H1 (cell line): ENCODE data around the gene RPS6KB2. TPM values are rescaled to one million over a fixed set of nuclear protein-coding genes. Genes with fewer than 3 reads are reported as not detected.

ENCODE experiments used
- CTCF ChIA-PET: fragments of 300-600 bp; sonication (Branson Sonifier 250); formaldehyde crosslinking; loops from one replicate; lab custom pipeline; 2021; ENCODE audit not compliant: partially characterized antibody; lab: Charles Lee
- POLR2A ChIA-PET: fragments of 300-600 bp; sonication (Branson Sonifier 250); formaldehyde crosslinking; loops from one replicate; lab custom pipeline; 2021; ENCODE audit warnings: inconsistent platforms; ENCODE audit not compliant: partially characterized antibody; lab: Charles Lee
- DNase-seq, 2 experiments: peaks; one replicate each; pipeline versions ENCODE4 v3.0.0 to v3.0.0-alpha.2; 2010 to 2022; ENCODE audit warnings: low spot score in 2 of 2, low read depth in 1 of 2, mixed read lengths in 1 of 2
- FAIRE-seq: peaks from 2 replicates; lab custom pipeline; 2011; peaks lifted over from hg19 to GRCh38; lab: Jason Lieb, UNC
- H2AFZ ChIP-seq: 2 replicates; pipeline ENCODE4 v1.8.1; 2012; ENCODE audit warnings: low read length, inconsistent platforms
- H2AK5ac ChIP-seq: 2 replicates; pipeline ENCODE4 v1.6.1; 2013; ENCODE audit warnings: low read depth, low read length
- H2BK120ac ChIP-seq: replicated peaks from 2 replicates; pipeline ENCODE3; 2013; ENCODE audit warnings: low read depth, low read length, inconsistent platforms
- H2BK12ac ChIP-seq: 2 replicates; pipeline ENCODE4 v1.6.1; 2013; ENCODE audit warnings: low read depth, low read length
- H2BK15ac ChIP-seq: 2 replicates; pipeline ENCODE4 v1.6.1; 2013; ENCODE audit warnings: low read length
- H2BK20ac ChIP-seq: 2 replicates; pipeline ENCODE4 v1.6.1; 2013; ENCODE audit warnings: low read length
- H2BK5ac ChIP-seq: 2 replicates; pipeline ENCODE4 v1.6.1; 2013; ENCODE audit warnings: low read depth, low read length
- H3K14ac ChIP-seq: 2 replicates; pipeline ENCODE4 v1.6.1; 2013; ENCODE audit warnings: inconsistent platforms; ENCODE audit not compliant: insufficient read length
- H3K18ac ChIP-seq: 2 replicates; pipeline ENCODE4 v1.6.1; 2013; ENCODE audit warnings: low read length; ENCODE audit errors: extremely low read depth
- H3K23ac ChIP-seq: 2 replicates; pipeline ENCODE4 v1.6.1; 2013; ENCODE audit warnings: inconsistent platforms; ENCODE audit not compliant: insufficient read length
- H3K23me2 ChIP-seq: 2 replicates; pipeline ENCODE4 v1.6.1; 2013; ENCODE audit warnings: low read depth, low read length
- H3K27ac ChIP-seq: 2 replicates; pipeline ENCODE4 v1.6.1; 2011; ENCODE audit warnings: low read depth, low read length, inconsistent platforms
- H3K27me3 ChIP-seq, 4 experiments: replicated peaks in 1 of 4; 1 replicate in 1 of 4; 2 replicates in 3 of 4; pipeline versions ENCODE4 v1.6.1 to v1.8.1; 2011 to 2013; ENCODE audit warnings: low read length in 3 of 4, mild to moderate bottlenecking in 3 of 4, inconsistent platforms in 2 of 4, mixed read lengths in 2 of 4, moderate library complexity in 1 of 4; ENCODE audit not compliant: control insufficient read depth in 3 of 4, insufficient read depth in 3 of 4; ENCODE audit errors: extremely low read depth in 1 of 4
- H3K36me3 ChIP-seq, 4 experiments: 2 replicates each; pipeline versions ENCODE4 v1.6.1 to v1.8.1; 2011 to 2013; ENCODE audit warnings: mild to moderate bottlenecking in 4 of 4, low read length in 3 of 4, moderate library complexity in 2 of 4, control low read depth in 1 of 4, inconsistent platforms in 1 of 4; ENCODE audit not compliant: insufficient read depth in 4 of 4, control insufficient read depth in 2 of 4
- H3K4ac ChIP-seq: replicated peaks from 2 replicates; pipeline ENCODE3; 2013; ENCODE audit warnings: low read length, low read depth, mixed read lengths, inconsistent platforms; ENCODE audit not compliant: insufficient read length
- H3K4me1 ChIP-seq, 4 experiments: replicated peaks in 1 of 4; 1 replicate in 1 of 4; 2 replicates in 3 of 4; pipeline versions ENCODE4 v1.6.1 to v1.8.1; 2011 to 2013; ENCODE audit warnings: low read length in 3 of 4, inconsistent platforms in 2 of 4, mixed read lengths in 1 of 4; ENCODE audit not compliant: insufficient read depth in 4 of 4, control insufficient read depth in 3 of 4
- H3K4me2 ChIP-seq, 2 experiments: 2 replicates each; pipeline versions ENCODE4 v1.6.1 to v1.8.1; 2011 to 2013; ENCODE audit warnings: low read depth in 2 of 2, low read length in 2 of 2, control low read depth in 1 of 2, inconsistent platforms in 1 of 2, mild to moderate bottlenecking in 1 of 2; ENCODE audit not compliant: insufficient read depth in 1 of 2
- H3K4me3 ChIP-seq, 4 experiments: fragments of 200-600, 300-600 bp in 1 of 4; sonication (generic), shearing (Covaris generic), sonication (Bioruptor Twin) in 1 of 4; 2 replicates each; pipeline versions ENCODE4 v1.5.1 to v1.8.1; 2011 to 2016; ENCODE audit warnings: low read length in 4 of 4, low read depth in 3 of 4, control low read depth in 2 of 4, inconsistent platforms in 2 of 4, mild to moderate bottlenecking in 2 of 4, mixed read lengths in 1 of 4, moderate library complexity in 1 of 4; ENCODE audit not compliant: insufficient read depth in 2 of 4; ENCODE audit errors: extremely low read depth in 1 of 4
- H3K56ac ChIP-seq: replicated peaks from 2 replicates; pipeline ENCODE3; 2013; ENCODE audit warnings: low read depth, mild to moderate bottlenecking, mixed read lengths, low read length, inconsistent platforms; ENCODE audit not compliant: insufficient read length
- H3K79me1 ChIP-seq: 2 replicates; pipeline ENCODE4 v1.6.1; 2013; ENCODE audit warnings: low read depth, low read length, control low read depth
- H3K79me2 ChIP-seq, 2 experiments: 2 replicates each; pipeline versions ENCODE4 v1.6.1 to v1.8.1; 2012 to 2013; ENCODE audit warnings: low read length in 2 of 2, mild to moderate bottlenecking in 2 of 2, inconsistent platforms in 1 of 2; ENCODE audit not compliant: insufficient read depth in 2 of 2, control insufficient read depth in 1 of 2
- H3K9ac ChIP-seq, 4 experiments: replicated peaks in 1 of 4; 1 replicate in 1 of 4; 2 replicates in 3 of 4; pipeline versions ENCODE4 v1.6.1 to v1.8.1; 2011 to 2013; ENCODE audit warnings: low read depth in 3 of 4, low read length in 3 of 4, control low read depth in 2 of 4, mild to moderate bottlenecking in 2 of 4, moderate library complexity in 2 of 4, inconsistent platforms in 1 of 4; ENCODE audit errors: extremely low read depth in 1 of 4
- H3K9me3 ChIP-seq, 2 experiments: 2 replicates each; pipeline versions ENCODE4 v1.6.1 to v1.8.1; 2012 to 2013; ENCODE audit warnings: mild to moderate bottlenecking in 2 of 2, moderate library complexity in 2 of 2, control low read depth in 1 of 2, inconsistent platforms in 1 of 2, low read depth in 1 of 2, low read length in 1 of 2, mixed read lengths in 1 of 2; ENCODE audit not compliant: insufficient read depth in 2 of 2
- H4K20me1 ChIP-seq, 2 experiments: replicated peaks in 1 of 2; 2 replicates each; pipeline versions ENCODE3 to v1.8.1; 2011 to 2013; ENCODE audit warnings: inconsistent platforms in 2 of 2, low read length in 2 of 2, mild to moderate bottlenecking in 1 of 2; ENCODE audit not compliant: insufficient read depth in 2 of 2, control insufficient read depth in 1 of 2
- H4K5ac ChIP-seq: 2 replicates; pipeline ENCODE4 v1.6.1; 2013; ENCODE audit warnings: low read length, low read depth, mixed read lengths, inconsistent platforms; ENCODE audit not compliant: insufficient read length
- H4K8ac ChIP-seq: 2 replicates; pipeline ENCODE4 v1.8.0; 2013; ENCODE audit warnings: mild to moderate bottlenecking, moderate library complexity, low read length, inconsistent platforms; ENCODE audit not compliant: insufficient read depth; ENCODE audit errors: extremely low read depth
- H4K91ac ChIP-seq: replicated peaks from 2 replicates; pipeline ENCODE3; 2013; ENCODE audit warnings: low read length, mixed read lengths, inconsistent platforms; ENCODE audit not compliant: insufficient read length
- CTBP2 ChIP-seq: IDR thresholded peaks from 2 replicates; pipeline ENCODE4 v1.7.0; 2011; ENCODE audit warnings: borderline replicate concordance, mild to moderate bottlenecking, moderate library complexity, mixed read lengths, low read length; ENCODE audit not compliant: insufficient read depth, insufficient read length
- NRF1 ChIP-seq: IDR thresholded peaks from 2 replicates; pipeline ENCODE4 v1.6.1; 2011; ENCODE audit warnings: mild to moderate bottlenecking, low read depth, low read length, improper control_type of control experiment
- RNF2 ChIP-seq: fragments of 200-900, 300-1000 bp; sonication (generic); IDR thresholded peaks from 2 replicates; pipeline ENCODE4 v1.7.1; 2016; ENCODE audit warnings: borderline replicate concordance, low read depth, mild to moderate bottlenecking, antibody characterized with exemption, low read length; ENCODE audit not compliant: poor library complexity, severe bottlenecking; ENCODE audit errors: missing control alignments
- WGBS, 2 experiments: shearing (Covaris generic) in 1 of 2; methylation state at CpG; one replicate each; pipeline versions ENCODE4 v1.1.6 to v1.1.7; 2013 to 2015; ENCODE audit warnings: low lambda C conversion rate in 2 of 2, mixed read lengths in 2 of 2, inconsistent platforms in 1 of 2, low coverage in 1 of 2, missing lambda C conversion rate in 1 of 2; ENCODE audit not compliant: insufficient replicate concordance in 2 of 2, insufficient coverage in 1 of 2, insufficient read length in 1 of 2; ENCODE audit errors: extremely low coverage in 1 of 2, missing lambda C conversion rate in 1 of 2; 5-methylcytosine and 5-hydroxymethylcytosine counted together
- polyA plus RNA-seq, 7 experiments: library from polyadenylated mRNA; depleted of rRNA in 3 of 7; stranded (reverse) in 5 of 7; unstranded in 2 of 7; fragments of >200 nt in 5 of 7; fragments of 200-250 nt in 2 of 7; gene quantifications; 1 replicate in 5 of 7; 2 replicates in 1 of 7; 4 replicates in 1 of 7; pipeline versions ENCODE4 v1.2.1 to v1.2.3, GENCODE V29; 2011 to 2013; ENCODE audit warnings: missing spikeins in 2 of 7, mixed read lengths in 2 of 7
- total RNA-seq: library from RNA; stranded (reverse); fragmentation: NEBNext Ultra II Directional; extraction: Animal tissue kit (Norgen Biotek cat#: 25700); gene quantifications from 2 replicates; pipeline ENCODE4 v1.2.1, GENCODE V29; 2021

RPS6KB2 gene
- total and polyA plus RNA-seq, 2 of the 8 experiments (the other 6 are each of a cell fraction or from before 2014, with no cell fraction given), result 41.0 to 47.1 TPM

GRCh38 chr11:67441098-67441563 is 12.8 kb downstream of the RPS6KB2 start:
- WGBS, 2 experiments, result 93% methylated on average over 21 of the region's 21 CpGs; no CpG with 5 or more reads in 1 of the 2 experiments
- H3K79me1 ChIP-seq, result 0 out of 2 replicates have a peak, but pooled peaks cover 2% of the 10 kb centered on the region
- DNase-seq (no peak), FAIRE-seq (no peak)
- H2BK20ac ChIP-seq, result no peak overlapping the region
- peaks cover 2% of the 10 kb centered on the region; the same call in 1 of the 2 replicates for H3K23me2 ChIP-seq
- H3K9ac ChIP-seq, result no peak overlapping the region
- no peak overlapping the region for H2BK12ac ChIP-seq
- H3K23ac ChIP-seq, result no peak overlapping the region
- H2BK120ac ChIP-seq, result no peak overlapping the region
- H3K56ac ChIP-seq, result no peak overlapping the region
- H3K14ac ChIP-seq, result no peak overlapping the region
- no peak overlapping the region for H4K91ac ChIP-seq
- H2AFZ ChIP-seq, result no peak overlapping the region
- H3K4ac ChIP-seq, result no peak overlapping the region
- H3K79me2 ChIP-seq, result no peaks in the 10 kb centered on the region
- POLR2A ChIA-PET, result interaction anchor here (0.7 to 12.5 kb wide), 11 partner anchors 9 to 64 kb away, joined by 3 to 104 read pairs (median 5); partner anchors contain the start of genes CARNS1, PITPNM1 and PPP1CA
- no peak overlapping the region for H4K5ac ChIP-seq
- CTCF ChIA-PET, result interaction anchor here (0.9 kb wide), 1 partner anchor 101 kb away, joined by 3 read pairs; no protein-coding TSS in a partner anchor
- H3K4me3 ChIP-seq, result no peak overlapping the region
- no peak overlapping the region for H3K27ac ChIP-seq
- peaks cover 4 to 15% of the 10 kb centered on the region in 2 experiments for H4K20me1 ChIP-seq
- H3K18ac ChIP-seq, result no peak overlapping the region
- H3K36me3 ChIP-seq, result peaks cover 6 to 18% (median 10%) of the 10 kb centered on the region in 4 experiments; a peak in 5 of 8 replicates
- no peak overlapping the region for H2BK5ac ChIP-seq
- no peaks in the 10 kb centered on the region for H3K9me3 ChIP-seq
- no peak overlapping the region for H2BK15ac ChIP-seq
- H3K27me3 ChIP-seq, result no peaks in the 10 kb centered on the region
- H3K4me2 ChIP-seq, result no peak overlapping the region
- H2AK5ac ChIP-seq, result no peak overlapping the region
- no peak overlapping the region for H4K8ac ChIP-seq
- H3K4me1 ChIP-seq, result peaks cover 0 to 20% (median 13%) of the 10 kb centered on the region in 4 experiments; a peak in 6 of 7 replicates
- TF ChIP-seq CTBP2, result no peak
- no peak for TF ChIP-seq NRF1
- no peak for TF ChIP-seq RNF2
